Bronchial epithelial cell (primary cell): ENCODE data around the gene PTPRN2. TPM values are rescaled to one million over a fixed set of nuclear protein-coding genes. Genes with fewer than 3 reads are reported as not detected.

ENCODE experiments used
- DNase-seq: peaks from one replicate; pipeline ENCODE4 v3.0.0-alpha.2; 2010; ENCODE audit warnings: low read depth
- FAIRE-seq: peaks from 2 replicates; lab custom pipeline; 2011; peaks lifted over from hg19 to GRCh38; lab: Jason Lieb, UNC
- H3K27me3 ChIP-seq: 2 replicates; pipeline ENCODE4 v1.5.1; 2011; ENCODE audit warnings: low read length; ENCODE audit not compliant: control insufficient read depth, insufficient read depth
- H3K36me3 ChIP-seq: 2 replicates; pipeline ENCODE4 v1.5.1; 2011; ENCODE audit warnings: low read length; ENCODE audit not compliant: control insufficient read depth, insufficient read depth
- H3K4me3 ChIP-seq: 2 replicates; pipeline ENCODE4 v1.5.1; 2011; ENCODE audit warnings: mild to moderate bottlenecking, low read depth, low read length, control low read depth
- CTCF ChIP-seq: IDR thresholded peaks from 2 replicates; pipeline ENCODE4 v1.5.1; 2011; ENCODE audit warnings: mild to moderate bottlenecking, moderate library complexity, low read length, control low read depth, inconsistent platforms; ENCODE audit not compliant: insufficient read depth, severe bottlenecking
- total RNA-seq: library from RNA; depleted of rRNA; stranded (reverse); fragments of >200 nt; gene quantifications from 2 replicates; pipeline ENCODE4 v1.2.1, GENCODE V29; 2014

The PTPRN2 gene
- total RNA-seq, 1 donor from 2014 or later = 1.1 TPM

- no peak for TF ChIP-seq CTCF
- Histone ChIP-seq H3K27me3 (no peaks in the 10 kb centered on the region), H3K4me3 (no peak overlapping the region), H3K36me3 (no peaks in the 10 kb centered on the region)
- no peak for DNase-seq
- FAIRE-seq = no peak
Observed at GRCh38 chr7:157969995-157970394, 617.6 kb downstream of the PTPRN2 start.

GRCh38 chr7:157966490-157966889, 621.1 kb downstream of the PTPRN2 start:
- H3K4me3 ChIP-seq = no peak overlapping the region
- TF ChIP-seq CTCF = no peak
- DNase-seq (no peak), FAIRE-seq (no peak)
- no peaks in the 10 kb centered on the region for H3K36me3 ChIP-seq
- H3K27me3 ChIP-seq = no peaks in the 10 kb centered on the region

GRCh38 chr7:157964521-157964920, 623.1 kb downstream of the PTPRN2 start:
- no peaks in the 10 kb centered on the region for H3K27me3 ChIP-seq
- no peaks in the 10 kb centered on the region for H3K36me3 ChIP-seq
- TF ChIP-seq CTCF = no peak
- DNase-seq (no peak), FAIRE-seq (no peak)
- H3K4me3 ChIP-seq = no peak overlapping the region

- no peaks in the 10 kb centered on the region for H3K27me3 ChIP-seq
- H3K4me3 ChIP-seq = no peak overlapping the region
- no peak for FAIRE-seq
- TF ChIP-seq CTCF = no peak
- DNase-seq = no peak
- H3K36me3 ChIP-seq = no peaks in the 10 kb centered on the region
Observed at GRCh38 chr7:157964016-157964415, 623.6 kb downstream of the PTPRN2 start.

GRCh38 chr7:157963526-157963925, 624.1 kb downstream of the PTPRN2 start:
- no peak for TF ChIP-seq CTCF
- FAIRE-seq (no peak), DNase-seq (no peak)
- Histone ChIP-seq H3K4me3 (no peak overlapping the region), H3K36me3 (no peaks in the 10 kb centered on the region), H3K27me3 (no peaks in the 10 kb centered on the region)

- Histone ChIP-seq H3K4me3 (no peak overlapping the region), H3K27me3 (no peaks in the 10 kb centered on the region), H3K36me3 (no peaks in the 10 kb centered on the region)
- FAIRE-seq = no peak
- DNase-seq = no peak
- TF ChIP-seq CTCF = no peak
Observed at GRCh38 chr7:157962458-157963306, 624.9 kb downstream of the PTPRN2 start.
